ENCODE results near the gene PARP11.

DNA sequence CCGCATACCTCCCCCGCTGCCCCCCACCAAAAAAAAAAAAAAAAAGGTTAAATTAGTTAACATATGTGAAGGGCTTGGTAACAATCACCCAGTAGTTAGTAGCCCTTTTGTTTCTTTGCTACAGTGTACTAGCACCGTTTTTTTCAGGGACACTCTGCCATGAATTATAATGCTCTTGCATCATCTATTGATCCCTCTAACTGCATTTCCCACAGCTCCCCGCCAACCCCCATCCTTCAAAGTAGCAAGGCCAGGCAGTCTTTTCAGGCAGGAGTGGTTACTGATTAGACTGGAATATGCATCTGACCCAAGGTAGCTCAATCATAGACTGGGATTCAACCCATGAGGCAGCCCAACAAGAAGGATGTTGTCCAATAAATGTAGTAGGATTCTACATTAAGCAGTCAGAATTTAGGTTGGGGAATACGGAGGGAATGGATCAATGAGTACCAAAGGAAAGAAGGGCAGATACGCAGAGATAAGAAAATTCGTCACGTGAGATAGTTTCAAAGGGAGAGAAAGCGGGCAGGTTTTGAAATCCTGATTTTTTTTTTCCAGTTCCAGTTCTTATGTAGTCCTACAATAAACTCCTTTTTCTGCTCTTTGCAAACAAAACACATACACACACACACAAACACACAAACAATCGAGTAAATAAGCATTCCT lies 80.4 kb downstream of the PARP11 start:
- TF ChIP-seq, protein P1, sequence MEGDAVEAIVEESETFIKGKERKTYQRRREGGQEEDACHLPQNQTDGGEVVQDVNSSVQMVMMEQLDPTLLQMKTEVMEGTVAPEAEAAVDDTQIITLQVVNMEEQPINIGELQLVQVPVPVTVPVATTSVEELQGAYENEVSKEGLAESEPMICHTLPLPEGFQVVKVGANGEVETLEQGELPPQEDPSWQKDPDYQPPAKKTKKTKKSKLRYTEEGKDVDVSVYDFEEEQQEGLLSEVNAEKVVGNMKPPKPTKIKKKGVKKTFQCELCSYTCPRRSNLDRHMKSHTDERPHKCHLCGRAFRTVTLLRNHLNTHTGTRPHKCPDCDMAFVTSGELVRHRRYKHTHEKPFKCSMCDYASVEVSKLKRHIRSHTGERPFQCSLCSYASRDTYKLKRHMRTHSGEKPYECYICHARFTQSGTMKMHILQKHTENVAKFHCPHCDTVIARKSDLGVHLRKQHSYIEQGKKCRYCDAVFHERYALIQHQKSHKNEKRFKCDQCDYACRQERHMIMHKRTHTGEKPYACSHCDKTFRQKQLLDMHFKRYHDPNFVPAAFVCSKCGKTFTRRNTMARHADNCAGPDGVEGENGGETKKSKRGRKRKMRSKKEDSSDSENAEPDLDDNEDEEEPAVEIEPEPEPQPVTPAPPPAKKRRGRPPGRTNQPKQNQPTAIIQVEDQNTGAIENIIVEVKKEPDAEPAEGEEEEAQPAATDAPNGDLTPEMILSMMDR (IDR thresholded peaks at IDR 0.05 in 2 of 3, conservative IDR thresholded peaks at IDR 0.05 in 1 of 3; ENCODE audit: borderline replicate concordance in 1 of 3, insufficient read depth in 1 of 3, low read depth in 2 of 3, low read length in 2 of 3) = no peak
- TF ChIP-seq, protein P2, sequence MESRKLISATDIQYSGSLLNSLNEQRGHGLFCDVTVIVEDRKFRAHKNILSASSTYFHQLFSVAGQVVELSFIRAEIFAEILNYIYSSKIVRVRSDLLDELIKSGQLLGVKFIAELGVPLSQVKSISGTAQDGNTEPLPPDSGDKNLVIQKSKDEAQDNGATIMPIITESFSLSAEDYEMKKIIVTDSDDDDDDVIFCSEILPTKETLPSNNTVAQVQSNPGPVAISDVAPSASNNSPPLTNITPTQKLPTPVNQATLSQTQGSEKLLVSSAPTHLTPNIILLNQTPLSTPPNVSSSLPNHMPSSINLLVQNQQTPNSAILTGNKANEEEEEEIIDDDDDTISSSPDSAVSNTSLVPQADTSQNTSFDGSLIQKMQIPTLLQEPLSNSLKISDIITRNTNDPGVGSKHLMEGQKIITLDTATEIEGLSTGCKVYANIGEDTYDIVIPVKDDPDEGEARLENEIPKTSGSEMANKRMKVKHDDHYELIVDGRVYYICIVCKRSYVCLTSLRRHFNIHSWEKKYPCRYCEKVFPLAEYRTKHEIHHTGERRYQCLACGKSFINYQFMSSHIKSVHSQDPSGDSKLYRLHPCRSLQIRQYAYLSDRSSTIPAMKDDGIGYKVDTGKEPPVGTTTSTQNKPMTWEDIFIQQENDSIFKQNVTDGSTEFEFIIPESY (IDR thresholded peaks at IDR 0.05; ENCODE audit: extremely low read depth, insufficient replicate concordance, low read length) = no peak
- TF ChIP-seq EZH2phosphoT487 (IDR thresholded peaks at IDR 0.05; ENCODE audit: borderline replicate concordance) = no peak
- TF ChIP-seq POLR2A (IDR thresholded peaks at IDR 0.05; ENCODE audit: borderline replicate concordance, extremely low read depth, insufficient read depth, insufficient read length) = no peak
- TF ChIP-seq EZH2 (IDR thresholded peaks at IDR 0.05) = no peak
- no peak for TF ChIP-seq POLR2AphosphoS5 (IDR thresholded peaks at IDR 0.05; ENCODE audit: low read depth, low read length)
- TF ChIP-seq TCF7L2 (IDR thresholded peaks at IDR 0.05; ENCODE audit: borderline replicate concordance, extremely low read depth, insufficient read depth, insufficient read length) = no peak
- no peak for TF ChIP-seq CEBPB (IDR thresholded peaks at IDR 0.05; ENCODE audit: low read depth)
- TF ChIP-seq, protein P3, sequence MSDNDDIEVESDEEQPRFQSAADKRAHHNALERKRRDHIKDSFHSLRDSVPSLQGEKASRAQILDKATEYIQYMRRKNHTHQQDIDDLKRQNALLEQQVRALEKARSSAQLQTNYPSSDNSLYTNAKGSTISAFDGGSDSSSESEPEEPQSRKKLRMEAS (IDR thresholded peaks at IDR 0.05) = no peak
- TF ChIP-seq JUND (IDR thresholded peaks at IDR 0.05) = no peak
- no peak for TF ChIP-seq SRF (IDR thresholded peaks at IDR 0.05; ENCODE audit: low read depth)
- TF ChIP-seq, protein P4, sequence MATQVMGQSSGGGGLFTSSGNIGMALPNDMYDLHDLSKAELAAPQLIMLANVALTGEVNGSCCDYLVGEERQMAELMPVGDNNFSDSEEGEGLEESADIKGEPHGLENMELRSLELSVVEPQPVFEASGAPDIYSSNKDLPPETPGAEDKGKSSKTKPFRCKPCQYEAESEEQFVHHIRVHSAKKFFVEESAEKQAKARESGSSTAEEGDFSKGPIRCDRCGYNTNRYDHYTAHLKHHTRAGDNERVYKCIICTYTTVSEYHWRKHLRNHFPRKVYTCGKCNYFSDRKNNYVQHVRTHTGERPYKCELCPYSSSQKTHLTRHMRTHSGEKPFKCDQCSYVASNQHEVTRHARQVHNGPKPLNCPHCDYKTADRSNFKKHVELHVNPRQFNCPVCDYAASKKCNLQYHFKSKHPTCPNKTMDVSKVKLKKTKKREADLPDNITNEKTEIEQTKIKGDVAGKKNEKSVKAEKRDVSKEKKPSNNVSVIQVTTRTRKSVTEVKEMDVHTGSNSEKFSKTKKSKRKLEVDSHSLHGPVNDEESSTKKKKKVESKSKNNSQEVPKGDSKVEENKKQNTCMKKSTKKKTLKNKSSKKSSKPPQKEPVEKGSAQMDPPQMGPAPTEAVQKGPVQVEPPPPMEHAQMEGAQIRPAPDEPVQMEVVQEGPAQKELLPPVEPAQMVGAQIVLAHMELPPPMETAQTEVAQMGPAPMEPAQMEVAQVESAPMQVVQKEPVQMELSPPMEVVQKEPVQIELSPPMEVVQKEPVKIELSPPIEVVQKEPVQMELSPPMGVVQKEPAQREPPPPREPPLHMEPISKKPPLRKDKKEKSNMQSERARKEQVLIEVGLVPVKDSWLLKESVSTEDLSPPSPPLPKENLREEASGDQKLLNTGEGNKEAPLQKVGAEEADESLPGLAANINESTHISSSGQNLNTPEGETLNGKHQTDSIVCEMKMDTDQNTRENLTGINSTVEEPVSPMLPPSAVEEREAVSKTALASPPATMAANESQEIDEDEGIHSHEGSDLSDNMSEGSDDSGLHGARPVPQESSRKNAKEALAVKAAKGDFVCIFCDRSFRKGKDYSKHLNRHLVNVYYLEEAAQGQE (IDR thresholded peaks at IDR 0.05; ENCODE audit: low read depth) = no peak

Data from HCT116 (cell line).